ENCODE data around the gene PRKCG. TPM values are rescaled to one million over a fixed set of nuclear protein-coding genes. Genes with fewer than 3 reads are reported as not detected.

Gene PRKCG
- total RNA-seq, 4 donors from 2014 or later, result not detected

GRCh38 chr19:53951436-53951835 lies 69.4 kb downstream of the PRKCG start:
- WGBS, 2 donors (ENCODE audit: low coverage in 1 of 2), result 45 to 53% methylated on average over 5 to 6 of the region's 11 CpGs

GRCh38 chr19:53951947-53952346 lies 70.0 kb downstream of the PRKCG start:
- WGBS, 2 donors (ENCODE audit: low coverage in 1 of 2), result 70 to 100% methylated on average over 2 of the region's 9 CpGs
- H3K27me3 ChIP-seq, result peaks cover 94% of the 10 kb centered on the region
- H3K4me3 ChIP-seq, result no peak overlapping the region
- H3K4me1 ChIP-seq, result no peaks in the 10 kb centered on the region
- H3K36me3 ChIP-seq, result no peaks in the 10 kb centered on the region
- no peaks in the 10 kb centered on the region for H3K9me3 ChIP-seq
- H3K27ac ChIP-seq, result no peak overlapping the region
- no peak for ATAC-seq
- TF ChIP-seq CTCF (IDR thresholded peaks at IDR 0.05) (no peak), EP300 (IDR thresholded peaks at IDR 0.05) (no peak), POLR2AphosphoS5 (IDR thresholded peaks at IDR 0.05) (no peak), POLR2A (IDR thresholded peaks at IDR 0.05) (no peak)

More at GRCh38 chr19:53951436-53951835, 69.4 kb downstream of the PRKCG start:
- TF ChIP-seq CTCF (IDR thresholded peaks at IDR 0.05) (no peak), POLR2A (IDR thresholded peaks at IDR 0.05) (no peak), EP300 (IDR thresholded peaks at IDR 0.05) (no peak), POLR2AphosphoS5 (IDR thresholded peaks at IDR 0.05) (no peak)
- no peak overlapping the region for H3K27ac ChIP-seq
- H3K36me3 ChIP-seq, result no peaks in the 10 kb centered on the region
- no peak for ATAC-seq
- no peak overlapping the region for H3K4me3 ChIP-seq
- no peaks in the 10 kb centered on the region for H3K4me1 ChIP-seq
- peaks cover 93% of the 10 kb centered on the region for H3K27me3 ChIP-seq
- no peaks in the 10 kb centered on the region for H3K9me3 ChIP-seq

GRCh38 chr19:53953383-53953782 lies 71.4 kb downstream of the PRKCG start:
- H3K4me3 ChIP-seq, result no peak overlapping the region
- 50 to 83% methylated on average over 1 to 5 of the region's 8 CpGs for WGBS, 2 donors (ENCODE audit: low coverage in 1 of 2)
- ATAC-seq, result no peak
- H3K9me3 ChIP-seq, result no peaks in the 10 kb centered on the region
- H3K36me3 ChIP-seq, result no peaks in the 10 kb centered on the region
- H3K4me1 ChIP-seq, result no peaks in the 10 kb centered on the region
- TF ChIP-seq POLR2A (IDR thresholded peaks at IDR 0.05) (no peak), POLR2AphosphoS5 (IDR thresholded peaks at IDR 0.05) (no peak), CTCF (IDR thresholded peaks at IDR 0.05) (no peak), EP300 (IDR thresholded peaks at IDR 0.05) (no peak)
- peaks cover 94% of the 10 kb centered on the region for H3K27me3 ChIP-seq
- no peak overlapping the region for H3K27ac ChIP-seq

Other genes starting within 250 kb of the PRKCG start
- gene NLRP12, start 57.9 kb upstream of the PRKCG start, total RNA-seq, result 1 to 10 TPM in 1 of 4 donors, under 1 TPM in 3; 0.23 to 1.1 (median 0.28) TPM
- gene MYADM, start 14.3 kb upstream of the PRKCG start, total RNA-seq, result 100 to 1,000 TPM; 103 to 355 (median 140) TPM
- not detected for gene CACNG7, start 27.1 kb downstream of the PRKCG start, total RNA-seq
- gene CACNG8, start 80.7 kb downstream of the PRKCG start, total RNA-seq, result under 1 TPM in 2 of 4 donors, not detected in 2; 0.04 to 0.16 TPM
- not detected for gene CACNG6, start 109.4 kb downstream of the PRKCG start, total RNA-seq
- gene VSTM1, start 181.7 kb downstream of the PRKCG start, total RNA-seq, result not detected
- gene TARM1, start 199.2 kb downstream of the PRKCG start, total RNA-seq, result not detected
- gene OSCAR, start 218.6 kb downstream of the PRKCG start, total RNA-seq, result 1 to 10 TPM in 3 of 4 donors, not detected in 1; 1.2 to 2.4 (median 2.1) TPM
- 10 to 100 TPM; 14.2 to 37.7 (median 21.5) TPM for gene NDUFA3, start 220.7 kb downstream of the PRKCG start, total RNA-seq
- 10 to 100 TPM; 12.5 to 20.9 (median 15.2) TPM for gene TFPT, start 233.5 kb downstream of the PRKCG start, total RNA-seq
- 10 to 100 TPM; 51.6 to 67.1 (median 53.8) TPM for gene PRPF31, start 233.6 kb downstream of the PRKCG start, total RNA-seq